Measurements from ENCODE around the gene NTM. TPM values are rescaled to one million over a fixed set of nuclear protein-coding genes. Genes with fewer than 3 reads are reported as not detected.

NTM gene
- polyA plus RNA-seq, 1 experiment = 33.6 TPM

DNA sequence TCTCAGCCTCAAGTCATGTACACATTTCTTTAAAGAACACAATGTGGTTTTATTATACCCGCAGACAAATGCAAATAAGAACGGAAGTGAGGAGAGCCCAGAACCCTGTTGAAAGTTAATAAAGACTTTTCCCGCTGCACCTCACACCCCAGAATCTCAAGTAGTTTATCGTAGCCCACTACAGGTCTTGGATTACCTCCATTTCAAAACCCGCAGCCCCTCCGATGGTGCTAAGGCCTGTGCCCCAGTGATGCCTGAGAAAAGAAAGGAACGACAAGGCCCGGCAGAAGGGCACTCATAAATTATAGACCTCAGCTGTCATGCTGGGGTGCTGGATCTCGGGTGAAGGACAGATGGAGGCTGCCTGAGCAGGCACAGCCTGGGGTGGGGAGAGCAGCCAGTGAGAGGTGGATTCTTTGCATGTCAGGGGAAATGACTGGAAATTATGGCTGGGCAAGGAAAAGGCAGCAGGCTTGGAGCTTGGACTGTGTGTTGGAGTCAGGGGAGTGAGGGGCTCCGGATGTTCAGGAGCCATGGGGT lies 354.1 kb downstream of the NTM start:
- Histone ChIP-seq H3K36me3 (ENCODE audit: control insufficient read depth, insufficient read depth, low read length) (no peaks in the 10 kb centered on the region), H3K27me3 (ENCODE audit: control insufficient read depth, insufficient read depth, low read length) (no peaks in the 10 kb centered on the region; the same call in none of the 2 replicates), H3K4me3 (ENCODE audit: low read depth, low read length) (no peak overlapping the region)
- POLR2A ChIA-PET = no interaction called here
- CTCF ChIA-PET = no interaction called here
- TF ChIP-seq CTCF (IDR thresholded peaks at IDR 0.05; ENCODE audit: insufficient read depth, low read depth, low read length) = no peak
- no peak for DNase-seq (ENCODE audit: low read depth)

- no peak for DNase-seq (ENCODE audit: low read depth)
- Histone ChIP-seq H3K27me3 (ENCODE audit: control insufficient read depth, insufficient read depth, low read length) (peaks cover 1% of the 10 kb centered on the region; the same call in 1 of the 2 replicates), H3K36me3 (ENCODE audit: control insufficient read depth, insufficient read depth, low read length) (no peaks in the 10 kb centered on the region), H3K4me3 (ENCODE audit: low read depth, low read length) (no peak overlapping the region)
- TF ChIP-seq CTCF (IDR thresholded peaks at IDR 0.05; ENCODE audit: insufficient read depth, low read depth, low read length) = no peak
- ChIA-PET CTCF (interaction anchor here (1.1 to 3.7 kb wide), 5 partner anchors 8 to 178 kb away, joined by 3 to 29 read pairs (median 4); no protein-coding TSS in a partner anchor), POLR2A (no interaction called here)
Observed at GRCh38 chr11:131734871-131735270, 364.5 kb downstream of the NTM start.

DNA sequence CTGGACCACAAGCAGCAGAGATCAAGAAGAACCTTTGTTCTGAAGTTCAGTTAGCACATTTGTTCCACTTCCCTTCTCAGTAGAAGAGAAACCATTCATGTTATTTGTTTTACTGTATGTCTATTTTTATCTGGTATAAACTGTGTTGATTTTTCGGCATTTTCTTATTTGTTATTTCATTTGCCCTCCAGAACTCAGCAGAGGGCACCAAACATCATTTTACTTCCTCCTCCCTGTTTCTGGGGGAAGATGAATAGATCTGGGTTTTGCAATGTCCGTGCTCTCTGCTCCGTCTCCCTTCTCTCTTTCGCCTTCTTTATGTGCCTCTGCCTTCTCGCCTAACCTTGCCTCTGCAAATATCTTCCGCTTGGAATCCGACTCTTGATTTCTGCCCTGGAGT lies 366.9 kb downstream of the NTM start:
- ChIA-PET POLR2A (no interaction called here), CTCF (interaction anchor here (3.7 kb wide), 1 partner anchor 11 kb away, joined by 29 read pairs; no protein-coding TSS in a partner anchor)
- H3K27me3 ChIP-seq (ENCODE audit: control insufficient read depth, insufficient read depth, low read length) = no peaks in the 10 kb centered on the region
- H3K4me3 ChIP-seq (ENCODE audit: low read depth, low read length) = no peak overlapping the region
- DNase-seq (ENCODE audit: low read depth) = no peak
- TF ChIP-seq CTCF (IDR thresholded peaks at IDR 0.05; ENCODE audit: insufficient read depth, low read depth, low read length) = 0 out of 2 replicates have a peak, but pooled peaks have one; percentile 15
- no peaks in the 10 kb centered on the region for H3K36me3 ChIP-seq (ENCODE audit: control insufficient read depth, insufficient read depth, low read length)

GRCh38 chr11:131739243-131739882 lies 368.9 kb downstream of the NTM start:
- TF ChIP-seq CTCF (IDR thresholded peaks at IDR 0.05; ENCODE audit: insufficient read depth, low read depth, low read length) = no peak
- no peak for DNase-seq (ENCODE audit: low read depth)
- ChIA-PET POLR2A (no interaction called here), CTCF (interaction anchor here (0.6 to 2.6 kb wide), 9 partner anchors 9 to 714 kb away, joined by 3 to 22 read pairs (median 3); no protein-coding TSS in a partner anchor)
- Histone ChIP-seq H3K4me3 (ENCODE audit: low read depth, low read length) (no peak overlapping the region), H3K36me3 (ENCODE audit: control insufficient read depth, insufficient read depth, low read length) (no peaks in the 10 kb centered on the region), H3K27me3 (ENCODE audit: control insufficient read depth, insufficient read depth, low read length) (no peaks in the 10 kb centered on the region)

GRCh38 chr11:131744847-131745246 lies 374.4 kb downstream of the NTM start:
- CTCF ChIA-PET = interaction anchor here (5.0 to 5.8 kb wide), 2 partner anchors 12 to 382 kb away, joined by 32 to 41 read pairs; no protein-coding TSS in a partner anchor
- DNase-seq (ENCODE audit: low read depth) = no peak
- Histone ChIP-seq H3K27me3 (ENCODE audit: control insufficient read depth, insufficient read depth, low read length) (no peaks in the 10 kb centered on the region), H3K4me3 (ENCODE audit: low read depth, low read length) (no peak overlapping the region), H3K36me3 (ENCODE audit: control insufficient read depth, insufficient read depth, low read length) (no peaks in the 10 kb centered on the region)
- POLR2A ChIA-PET = no interaction called here
- no peak for TF ChIP-seq CTCF (IDR thresholded peaks at IDR 0.05; ENCODE audit: insufficient read depth, low read depth, low read length)

All from BJ (cell line).